WTC11 (cell line): ENCODE data around the gene RAB6A. TPM values are rescaled to one million over a fixed set of nuclear protein-coding genes. Genes with fewer than 3 reads are reported as not detected.
A peak's percentile ranks its signal among the peaks of the same experiment; 100 is the strongest.

Experiments used
- CREB1 ChIP-seq: sonication (generic); formaldehyde crosslinking; IDR thresholded peaks from 2 replicates; pipeline ENCODE4 v1.8.0; 2023; ENCODE audit warnings: mild to moderate bottlenecking, missing genetic modification reagents
- ESRRA ChIP-seq: sonication (generic); formaldehyde crosslinking; IDR thresholded peaks from 2 replicates; pipeline ENCODE4 v1.8.1; 2022; ENCODE audit warnings: mild to moderate bottlenecking, missing genetic modification reagents, borderline replicate concordance
- FOXJ3 ChIP-seq: sonication (generic); formaldehyde crosslinking; IDR thresholded peaks from 2 replicates; pipeline ENCODE4 v1.9.0; 2021; ENCODE audit warnings: missing genetic modification reagents, mild to moderate bottlenecking, borderline replicate concordance
- GABPB1 ChIP-seq: sonication (generic); formaldehyde crosslinking; IDR thresholded peaks from 2 replicates; pipeline ENCODE4 v1.8.1; 2023; ENCODE audit warnings: mild to moderate bottlenecking, missing genetic modification reagents
- GTF2I ChIP-seq: fragments of 250-450 bp; sonication (Bioruptor Pico); conservative IDR thresholded peaks from 2 replicates; pipeline ENCODE4 v1.4.0; 2021; ENCODE audit warnings: mild to moderate bottlenecking
- HMGA2 ChIP-seq: fragments of 250-450 bp; sonication (Bioruptor Pico); IDR thresholded peaks from 2 replicates; pipeline ENCODE4 v1.4.0; 2021; ENCODE audit warnings: mild to moderate bottlenecking, moderate library complexity
- OVOL2 ChIP-seq: fragments of 250-450 bp; sonication (Bioruptor Pico); IDR thresholded peaks from 2 replicates; pipeline ENCODE4 v1.9.0; 2021; ENCODE audit warnings: mild to moderate bottlenecking, borderline replicate concordance
- TEAD1 ChIP-seq: sonication (generic); formaldehyde crosslinking; IDR thresholded peaks from 2 replicates; pipeline ENCODE4 v1.8.0; 2022; ENCODE audit warnings: mild to moderate bottlenecking, missing genetic modification reagents
- TEAD4 ChIP-seq: sonication (generic); formaldehyde crosslinking; IDR thresholded peaks from 2 replicates; pipeline ENCODE4 v1.8.0; 2022; ENCODE audit warnings: mild to moderate bottlenecking, missing genetic modification reagents
- TP53 ChIP-seq: sonication (generic); formaldehyde crosslinking; IDR thresholded peaks from 2 replicates; pipeline ENCODE4 v1.8.1; 2023; ENCODE audit warnings: mild to moderate bottlenecking, missing genetic modification reagents
- ZBTB21 ChIP-seq: sonication (generic); formaldehyde crosslinking; IDR thresholded peaks from 2 replicates; pipeline ENCODE4 v1.8.1; 2023; ENCODE audit warnings: mild to moderate bottlenecking, missing genetic modification reagents, borderline replicate concordance
- ZNF263 ChIP-seq: sonication (generic); formaldehyde crosslinking; IDR thresholded peaks from 2 replicates; pipeline ENCODE4 v1.8.1; 2022; ENCODE audit warnings: low read depth, mild to moderate bottlenecking, moderate library complexity, missing genetic modification reagents
- ZNF317 ChIP-seq: sonication (generic); formaldehyde crosslinking; IDR thresholded peaks from 2 replicates; pipeline ENCODE4 v1.8.1; 2023; ENCODE audit warnings: low read depth, mild to moderate bottlenecking, moderate library complexity, missing genetic modification reagents, borderline replicate concordance
- ZNF423 ChIP-seq: fragments of 250-450 bp; sonication (Bioruptor Pico); IDR thresholded peaks from 2 replicates; pipeline ENCODE4 v2.1.2; 2022; ENCODE audit warnings: mild to moderate bottlenecking, moderate library complexity
- total RNA-seq: library from RNA; stranded (reverse); gene quantifications from 3 replicates; pipeline ENCODE4 v1.2.3, GENCODE V29; 2021
- TF ChIP-seq, protein P1 (sequence below): sonication (generic); formaldehyde crosslinking; IDR thresholded peaks from 2 replicates; pipeline ENCODE4 v1.8.0; 2022; ENCODE audit warnings: missing genetic modification reagents
- TF ChIP-seq, protein P2 (sequence below): fragments of 250-450 bp; sonication (Bioruptor Pico); IDR thresholded peaks from 2 replicates; pipeline ENCODE4 v1.9.0; 2021; ENCODE audit warnings: mild to moderate bottlenecking
- TF ChIP-seq, protein P3 (sequence below): sonication (generic); formaldehyde crosslinking; IDR thresholded peaks from 2 replicates; pipeline ENCODE4 v1.8.1; 2023; ENCODE audit warnings: mild to moderate bottlenecking, missing genetic modification reagents
- TF ChIP-seq, protein P4 (sequence below): sonication (generic); formaldehyde crosslinking; IDR thresholded peaks from 2 replicates; pipeline ENCODE4 v1.8.1; 2023; ENCODE audit warnings: mild to moderate bottlenecking, moderate library complexity, missing genetic modification reagents
- TF ChIP-seq, protein P5 (sequence below): sonication (generic); formaldehyde crosslinking; conservative IDR thresholded peaks from 2 replicates; pipeline ENCODE4 v1.8.1; 2022; ENCODE audit warnings: mild to moderate bottlenecking, missing genetic modification reagents
- TF ChIP-seq, protein P6 (sequence below): fragments of 250-450 bp; sonication (Bioruptor Pico); IDR thresholded peaks from 2 replicates; pipeline ENCODE4 v2.1.2; 2022; ENCODE audit warnings: mild to moderate bottlenecking, moderate library complexity
- TF ChIP-seq, protein P7 (sequence below): sonication (generic); formaldehyde crosslinking; IDR thresholded peaks from 2 replicates; pipeline ENCODE4 v1.8.1; 2023; ENCODE audit warnings: mild to moderate bottlenecking, missing genetic modification reagents
- TF ChIP-seq, protein P8 (sequence below): sonication (generic); formaldehyde crosslinking; IDR thresholded peaks from 2 replicates; pipeline ENCODE4 v1.8.1; 2022; ENCODE audit warnings: missing genetic modification reagents, borderline replicate concordance

RAB6A gene
- total RNA-seq, 1 experiment from 2014 or later = 107 TPM

DNA sequence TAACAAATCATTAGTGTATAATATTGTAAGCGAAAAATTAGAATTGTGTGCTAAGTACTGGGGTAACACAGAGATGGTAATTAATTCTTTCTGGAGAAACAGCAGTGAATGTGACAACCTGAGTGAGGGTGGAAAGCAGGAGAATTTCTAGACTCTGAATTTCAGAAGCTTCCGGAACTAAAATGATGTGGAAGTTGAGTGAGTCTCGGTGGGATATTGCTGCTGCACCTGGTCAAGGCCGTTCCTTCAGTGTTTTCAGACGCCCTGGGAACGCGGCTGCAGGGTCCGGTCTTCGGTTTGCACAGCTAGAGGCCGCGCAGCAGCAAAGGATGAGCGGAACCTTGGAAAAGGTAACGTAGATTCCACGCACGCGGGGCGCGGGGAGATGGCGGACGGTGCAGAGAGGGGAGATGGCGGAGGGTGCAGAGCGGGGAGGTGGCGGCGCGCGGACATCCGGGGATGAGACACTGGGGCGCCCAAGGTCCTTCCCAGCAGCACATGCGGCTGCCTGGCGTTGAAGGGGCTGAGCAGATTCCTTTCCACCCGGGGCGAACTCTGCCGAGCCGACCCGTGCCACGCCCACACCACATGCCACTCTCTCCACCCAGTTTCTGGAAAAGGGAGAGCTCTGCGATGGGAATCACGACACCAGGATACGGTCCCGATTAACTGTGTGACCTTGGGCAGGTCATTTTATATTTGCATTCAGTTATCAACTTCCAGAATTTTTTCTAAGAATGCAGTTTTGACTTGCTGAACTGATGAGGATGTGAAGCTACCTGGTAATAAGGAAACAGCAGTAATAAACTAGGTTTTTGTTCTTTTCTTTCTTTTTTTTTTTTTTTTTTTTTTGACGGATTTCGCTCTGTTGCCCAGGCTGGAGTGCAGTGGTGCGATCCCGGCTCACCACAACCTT lies 27.0 kb upstream of the RAB6A start, which contains the start of gene MRPL48 (continued):
- TF ChIP-seq, protein P1, sequence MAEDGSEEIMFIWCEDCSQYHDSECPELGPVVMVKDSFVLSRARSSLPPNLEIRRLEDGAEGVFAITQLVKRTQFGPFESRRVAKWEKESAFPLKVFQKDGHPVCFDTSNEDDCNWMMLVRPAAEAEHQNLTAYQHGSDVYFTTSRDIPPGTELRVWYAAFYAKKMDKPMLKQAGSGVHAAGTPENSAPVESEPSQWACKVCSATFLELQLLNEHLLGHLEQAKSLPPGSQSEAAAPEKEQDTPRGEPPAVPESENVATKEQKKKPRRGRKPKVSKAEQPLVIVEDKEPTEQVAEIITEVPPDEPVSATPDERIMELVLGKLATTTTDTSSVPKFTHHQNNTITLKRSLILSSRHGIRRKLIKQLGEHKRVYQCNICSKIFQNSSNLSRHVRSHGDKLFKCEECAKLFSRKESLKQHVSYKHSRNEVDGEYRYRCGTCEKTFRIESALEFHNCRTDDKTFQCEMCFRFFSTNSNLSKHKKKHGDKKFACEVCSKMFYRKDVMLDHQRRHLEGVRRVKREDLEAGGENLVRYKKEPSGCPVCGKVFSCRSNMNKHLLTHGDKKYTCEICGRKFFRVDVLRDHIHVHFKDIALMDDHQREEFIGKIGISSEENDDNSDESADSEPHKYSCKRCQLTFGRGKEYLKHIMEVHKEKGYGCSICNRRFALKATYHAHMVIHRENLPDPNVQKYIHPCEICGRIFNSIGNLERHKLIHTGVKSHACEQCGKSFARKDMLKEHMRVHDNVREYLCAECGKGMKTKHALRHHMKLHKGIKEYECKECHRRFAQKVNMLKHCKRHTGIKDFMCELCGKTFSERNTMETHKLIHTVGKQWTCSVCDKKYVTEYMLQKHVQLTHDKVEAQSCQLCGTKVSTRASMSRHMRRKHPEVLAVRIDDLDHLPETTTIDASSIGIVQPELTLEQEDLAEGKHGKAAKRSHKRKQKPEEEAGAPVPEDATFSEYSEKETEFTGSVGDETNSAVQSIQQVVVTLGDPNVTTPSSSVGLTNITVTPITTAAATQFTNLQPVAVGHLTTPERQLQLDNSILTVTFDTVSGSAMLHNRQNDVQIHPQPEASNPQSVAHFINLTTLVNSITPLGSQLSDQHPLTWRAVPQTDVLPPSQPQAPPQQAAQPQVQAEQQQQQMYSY (CRISPR knock-in tag) = no peak
- TF ChIP-seq, protein P2, sequence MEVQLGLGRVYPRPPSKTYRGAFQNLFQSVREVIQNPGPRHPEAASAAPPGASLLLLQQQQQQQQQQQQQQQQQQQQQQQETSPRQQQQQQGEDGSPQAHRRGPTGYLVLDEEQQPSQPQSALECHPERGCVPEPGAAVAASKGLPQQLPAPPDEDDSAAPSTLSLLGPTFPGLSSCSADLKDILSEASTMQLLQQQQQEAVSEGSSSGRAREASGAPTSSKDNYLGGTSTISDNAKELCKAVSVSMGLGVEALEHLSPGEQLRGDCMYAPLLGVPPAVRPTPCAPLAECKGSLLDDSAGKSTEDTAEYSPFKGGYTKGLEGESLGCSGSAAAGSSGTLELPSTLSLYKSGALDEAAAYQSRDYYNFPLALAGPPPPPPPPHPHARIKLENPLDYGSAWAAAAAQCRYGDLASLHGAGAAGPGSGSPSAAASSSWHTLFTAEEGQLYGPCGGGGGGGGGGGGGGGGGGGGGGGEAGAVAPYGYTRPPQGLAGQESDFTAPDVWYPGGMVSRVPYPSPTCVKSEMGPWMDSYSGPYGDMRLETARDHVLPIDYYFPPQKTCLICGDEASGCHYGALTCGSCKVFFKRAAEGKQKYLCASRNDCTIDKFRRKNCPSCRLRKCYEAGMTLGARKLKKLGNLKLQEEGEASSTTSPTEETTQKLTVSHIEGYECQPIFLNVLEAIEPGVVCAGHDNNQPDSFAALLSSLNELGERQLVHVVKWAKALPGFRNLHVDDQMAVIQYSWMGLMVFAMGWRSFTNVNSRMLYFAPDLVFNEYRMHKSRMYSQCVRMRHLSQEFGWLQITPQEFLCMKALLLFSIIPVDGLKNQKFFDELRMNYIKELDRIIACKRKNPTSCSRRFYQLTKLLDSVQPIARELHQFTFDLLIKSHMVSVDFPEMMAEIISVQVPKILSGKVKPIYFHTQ (CRISPR knock-in tag) = no peak
- TF ChIP-seq, protein P3, sequence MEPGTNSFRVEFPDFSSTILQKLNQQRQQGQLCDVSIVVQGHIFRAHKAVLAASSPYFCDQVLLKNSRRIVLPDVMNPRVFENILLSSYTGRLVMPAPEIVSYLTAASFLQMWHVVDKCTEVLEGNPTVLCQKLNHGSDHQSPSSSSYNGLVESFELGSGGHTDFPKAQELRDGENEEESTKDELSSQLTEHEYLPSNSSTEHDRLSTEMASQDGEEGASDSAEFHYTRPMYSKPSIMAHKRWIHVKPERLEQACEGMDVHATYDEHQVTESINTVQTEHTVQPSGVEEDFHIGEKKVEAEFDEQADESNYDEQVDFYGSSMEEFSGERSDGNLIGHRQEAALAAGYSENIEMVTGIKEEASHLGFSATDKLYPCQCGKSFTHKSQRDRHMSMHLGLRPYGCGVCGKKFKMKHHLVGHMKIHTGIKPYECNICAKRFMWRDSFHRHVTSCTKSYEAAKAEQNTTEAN = 0 out of 2 replicates have a peak, but pooled peaks have one; percentile 58
- TF ChIP-seq ZNF423 (no peak; the same call in 1 of the 2 replicates), OVOL2 (no peak), TEAD4 (CRISPR knock-in tag) (no peak), CREB1 (CRISPR knock-in tag) (no peak), FOXJ3 (CRISPR knock-in tag) (no peak), TP53 (CRISPR knock-in tag) (no peak), GTF2I (CRISPR knock-in tag) (no peak), HMGA2 (peak; percentile 41; the same call in 1 of the 2 replicates), ZNF263 (CRISPR knock-in tag) (no peak), ZBTB21 (CRISPR knock-in tag) (no peak), ZNF317 (no peak), ESRRA (CRISPR knock-in tag) (peak; percentile 89; the same call in 1 of the 2 replicates), GABPB1 (CRISPR knock-in tag) (peak; percentile 91), TEAD1 (CRISPR knock-in tag) (peak; percentile 69; the same call in 1 of the 2 replicates)
- TF ChIP-seq, protein P4, sequence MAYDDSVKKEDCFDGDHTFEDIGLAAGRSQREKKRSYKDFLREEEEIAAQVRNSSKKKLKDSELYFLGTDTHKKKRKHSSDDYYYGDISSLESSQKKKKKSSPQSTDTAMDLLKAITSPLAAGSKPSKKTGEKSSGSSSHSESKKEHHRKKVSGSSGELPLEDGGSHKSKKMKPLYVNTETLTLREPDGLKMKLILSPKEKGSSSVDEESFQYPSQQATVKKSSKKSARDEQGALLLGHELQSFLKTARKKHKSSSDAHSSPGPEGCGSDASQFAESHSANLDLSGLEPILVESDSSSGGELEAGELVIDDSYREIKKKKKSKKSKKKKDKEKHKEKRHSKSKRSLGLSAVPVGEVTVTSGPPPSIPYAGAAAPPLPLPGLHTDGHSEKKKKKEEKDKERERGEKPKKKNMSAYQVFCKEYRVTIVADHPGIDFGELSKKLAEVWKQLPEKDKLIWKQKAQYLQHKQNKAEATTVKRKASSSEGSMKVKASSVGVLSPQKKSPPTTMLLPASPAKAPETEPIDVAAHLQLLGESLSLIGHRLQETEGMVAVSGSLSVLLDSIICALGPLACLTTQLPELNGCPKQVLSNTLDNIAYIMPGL (CRISPR knock-in tag) = peak; percentile 82
- TF ChIP-seq, protein P5, sequence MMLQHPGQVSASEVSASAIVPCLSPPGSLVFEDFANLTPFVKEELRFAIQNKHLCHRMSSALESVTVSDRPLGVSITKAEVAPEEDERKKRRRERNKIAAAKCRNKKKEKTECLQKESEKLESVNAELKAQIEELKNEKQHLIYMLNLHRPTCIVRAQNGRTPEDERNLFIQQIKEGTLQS (CRISPR knock-in tag) = no peak
- TF ChIP-seq, protein P6, sequence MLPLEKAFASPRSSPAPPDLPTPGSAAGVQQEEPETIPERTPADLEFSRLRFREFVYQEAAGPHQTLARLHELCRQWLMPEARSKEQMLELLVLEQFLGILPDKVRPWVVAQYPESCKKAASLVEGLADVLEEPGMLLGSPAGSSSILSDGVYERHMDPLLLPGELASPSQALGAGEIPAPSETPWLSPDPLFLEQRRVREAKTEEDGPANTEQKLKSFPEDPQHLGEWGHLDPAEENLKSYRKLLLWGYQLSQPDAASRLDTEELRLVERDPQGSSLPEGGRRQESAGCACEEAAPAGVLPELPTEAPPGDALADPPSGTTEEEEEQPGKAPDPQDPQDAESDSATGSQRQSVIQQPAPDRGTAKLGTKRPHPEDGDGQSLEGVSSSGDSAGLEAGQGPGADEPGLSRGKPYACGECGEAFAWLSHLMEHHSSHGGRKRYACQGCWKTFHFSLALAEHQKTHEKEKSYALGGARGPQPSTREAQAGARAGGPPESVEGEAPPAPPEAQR = no peak
- TF ChIP-seq, protein P7, sequence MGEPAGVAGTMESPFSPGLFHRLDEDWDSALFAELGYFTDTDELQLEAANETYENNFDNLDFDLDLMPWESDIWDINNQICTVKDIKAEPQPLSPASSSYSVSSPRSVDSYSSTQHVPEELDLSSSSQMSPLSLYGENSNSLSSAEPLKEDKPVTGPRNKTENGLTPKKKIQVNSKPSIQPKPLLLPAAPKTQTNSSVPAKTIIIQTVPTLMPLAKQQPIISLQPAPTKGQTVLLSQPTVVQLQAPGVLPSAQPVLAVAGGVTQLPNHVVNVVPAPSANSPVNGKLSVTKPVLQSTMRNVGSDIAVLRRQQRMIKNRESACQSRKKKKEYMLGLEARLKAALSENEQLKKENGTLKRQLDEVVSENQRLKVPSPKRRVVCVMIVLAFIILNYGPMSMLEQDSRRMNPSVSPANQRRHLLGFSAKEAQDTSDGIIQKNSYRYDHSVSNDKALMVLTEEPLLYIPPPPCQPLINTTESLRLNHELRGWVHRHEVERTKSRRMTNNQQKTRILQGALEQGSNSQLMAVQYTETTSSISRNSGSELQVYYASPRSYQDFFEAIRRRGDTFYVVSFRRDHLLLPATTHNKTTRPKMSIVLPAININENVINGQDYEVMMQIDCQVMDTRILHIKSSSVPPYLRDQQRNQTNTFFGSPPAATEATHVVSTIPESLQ (CRISPR knock-in tag) = no peak
- TF ChIP-seq, protein P8, sequence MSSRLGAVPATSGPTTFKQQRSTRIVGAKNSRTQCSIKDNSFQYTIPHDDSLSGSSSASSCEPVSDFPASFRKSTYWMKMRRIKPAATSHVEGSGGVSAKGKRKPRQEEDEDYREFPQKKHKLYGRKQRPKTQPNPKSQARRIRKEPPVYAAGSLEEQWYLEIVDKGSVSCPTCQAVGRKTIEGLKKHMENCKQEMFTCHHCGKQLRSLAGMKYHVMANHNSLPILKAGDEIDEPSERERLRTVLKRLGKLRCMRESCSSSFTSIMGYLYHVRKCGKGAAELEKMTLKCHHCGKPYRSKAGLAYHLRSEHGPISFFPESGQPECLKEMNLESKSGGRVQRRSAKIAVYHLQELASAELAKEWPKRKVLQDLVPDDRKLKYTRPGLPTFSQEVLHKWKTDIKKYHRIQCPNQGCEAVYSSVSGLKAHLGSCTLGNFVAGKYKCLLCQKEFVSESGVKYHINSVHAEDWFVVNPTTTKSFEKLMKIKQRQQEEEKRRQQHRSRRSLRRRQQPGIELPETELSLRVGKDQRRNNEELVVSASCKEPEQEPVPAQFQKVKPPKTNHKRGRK = no peak
